Measurements from ENCODE around the gene SLC35G1. TPM values are rescaled to one million over a fixed set of nuclear protein-coding genes. Genes with fewer than 3 reads are reported as not detected.
A peak's percentile ranks its signal among the peaks of the same experiment; 100 is the strongest.

Gene SLC35G1
- total and polyA plus RNA-seq, 9 donors = 2.7 to 11.1 (median 7.1) TPM

DNA sequence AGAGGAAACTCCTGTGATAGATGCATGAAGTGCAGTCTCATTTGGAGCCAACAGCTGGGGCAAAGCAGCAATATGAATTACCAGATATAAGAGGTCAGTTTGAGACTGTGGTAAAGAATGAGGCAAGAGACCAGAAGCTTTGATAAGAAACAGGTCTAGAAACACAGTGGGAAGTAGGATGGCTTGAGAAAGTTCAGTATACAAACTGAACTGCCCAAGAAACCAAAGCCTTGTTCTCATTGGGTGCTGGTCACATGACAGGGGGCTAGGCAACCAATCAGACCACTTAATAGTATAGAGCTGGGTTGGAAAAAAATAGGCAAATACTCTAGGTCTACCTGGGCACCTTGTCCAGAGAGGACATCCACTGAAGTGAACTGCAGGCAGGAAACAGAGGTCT lies 53.7 kb downstream of the SLC35G1 start:
- H3K9me3 ChIP-seq = no peaks in the 10 kb centered on the region
- H3K36me3 ChIP-seq = no peaks in the 10 kb centered on the region
- no peak overlapping the region for H3K4me3 ChIP-seq
- H3K27me3 ChIP-seq = no peaks in the 10 kb centered on the region
- peaks cover 8% of the 10 kb centered on the region for H3K4me1 ChIP-seq (ENCODE audit: insufficient read depth)
- H3K27ac ChIP-seq = peak overlapping the region in 1 of 2 donors; percentile 43
- TF ChIP-seq EP300 (IDR thresholded peaks at IDR 0.05) (no peak), POLR2A (IDR thresholded peaks at IDR 0.05) (no peak)
- intact Hi-C loops (cut with DNase I) = loop anchor here in 1 of 4 donors (10.0 kb wide), 1 partner anchor 47 kb away; the partner anchor contains the start of gene PLCE1
- no peak for DNase-seq

DNA sequence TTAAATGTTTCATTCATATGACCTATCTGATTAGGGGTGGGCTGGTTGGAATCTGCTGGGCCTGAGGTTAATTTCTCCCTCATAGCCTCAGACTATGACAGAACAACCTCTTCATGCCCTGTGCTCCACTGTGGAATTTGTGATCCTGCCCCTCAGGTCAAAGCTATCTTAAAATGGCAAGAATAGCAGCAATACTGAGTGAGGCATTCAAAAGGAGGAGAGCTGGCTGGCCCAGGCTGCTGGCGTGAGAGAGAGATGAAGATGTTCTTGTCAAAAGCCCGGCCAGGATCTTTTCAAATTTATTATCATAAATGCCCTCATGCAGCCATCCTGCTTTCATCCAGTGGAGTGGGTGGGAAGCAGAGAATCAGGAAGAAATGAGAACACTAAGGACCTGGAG lies 58.1 kb downstream of the SLC35G1 start:
- DNase-seq = no peak
- H3K27ac ChIP-seq = no peak overlapping the region
- 33 to 47% (median 45%) methylated on average over 2 of the region's 2 CpGs for WGBS, 3 donors
- no peak overlapping the region for H3K4me3 ChIP-seq
- peaks cover 5% of the 10 kb centered on the region for H3K4me1 ChIP-seq (ENCODE audit: insufficient read depth)
- intact Hi-C loops (cut with DNase I) = no loop called here
- TF ChIP-seq, protein P1, sequence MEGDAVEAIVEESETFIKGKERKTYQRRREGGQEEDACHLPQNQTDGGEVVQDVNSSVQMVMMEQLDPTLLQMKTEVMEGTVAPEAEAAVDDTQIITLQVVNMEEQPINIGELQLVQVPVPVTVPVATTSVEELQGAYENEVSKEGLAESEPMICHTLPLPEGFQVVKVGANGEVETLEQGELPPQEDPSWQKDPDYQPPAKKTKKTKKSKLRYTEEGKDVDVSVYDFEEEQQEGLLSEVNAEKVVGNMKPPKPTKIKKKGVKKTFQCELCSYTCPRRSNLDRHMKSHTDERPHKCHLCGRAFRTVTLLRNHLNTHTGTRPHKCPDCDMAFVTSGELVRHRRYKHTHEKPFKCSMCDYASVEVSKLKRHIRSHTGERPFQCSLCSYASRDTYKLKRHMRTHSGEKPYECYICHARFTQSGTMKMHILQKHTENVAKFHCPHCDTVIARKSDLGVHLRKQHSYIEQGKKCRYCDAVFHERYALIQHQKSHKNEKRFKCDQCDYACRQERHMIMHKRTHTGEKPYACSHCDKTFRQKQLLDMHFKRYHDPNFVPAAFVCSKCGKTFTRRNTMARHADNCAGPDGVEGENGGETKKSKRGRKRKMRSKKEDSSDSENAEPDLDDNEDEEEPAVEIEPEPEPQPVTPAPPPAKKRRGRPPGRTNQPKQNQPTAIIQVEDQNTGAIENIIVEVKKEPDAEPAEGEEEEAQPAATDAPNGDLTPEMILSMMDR (IDR thresholded peaks at IDR 0.05) = no peak
- H3K27me3 ChIP-seq = no peaks in the 10 kb centered on the region
- no peaks in the 10 kb centered on the region for H3K9me3 ChIP-seq
- no peaks in the 10 kb centered on the region for H3K36me3 ChIP-seq

Other genes with a start within 250 kb of the SLC35G1 start
- gene FRA10AC1, start 191.4 kb upstream of the SLC35G1 start, total RNA-seq = 10 to 100 TPM; 12.2 to 25.7 (median 23.0) TPM
- gene FRA10AC1, start 191.4 kb upstream of the SLC35G1 start, polyA plus RNA-seq = 10 to 100 TPM; 12.7 to 25.8 TPM
- gene LGI1, start 136.0 kb upstream of the SLC35G1 start, total RNA-seq = under 1 TPM in 1 of 7 donors, not detected in 6; 0.38 TPM
- gene LGI1, start 136.0 kb upstream of the SLC35G1 start, polyA plus RNA-seq = 1 to 10 TPM in 1 of 2 donors, under 1 TPM in 1; 0.04 to 2.1 TPM
- gene PLCE1, start 100.0 kb downstream of the SLC35G1 start, total RNA-seq = 10 to 100 TPM in 2 of 7 donors, 1 to 10 TPM in 5; 2.5 to 15.3 (median 8.8) TPM
- 1 to 10 TPM; 3.1 to 6.8 TPM for gene PLCE1, start 100.0 kb downstream of the SLC35G1 start, polyA plus RNA-seq